Heart left ventricle (tissue), 13 donors: Measurements from ENCODE around the gene ZCCHC7.

Experiments used
- CTCF ChIP-seq, 12 donors: fragments of 200-600 bp; sonication (generic) in 4 of 12; IDR thresholded peaks; one replicate each; pipeline versions ENCODE4 v1.5.0 to v1.8.0; 2018 to 2022; ENCODE audit warnings: antibody characterized with exemption in 12 of 12, mild to moderate bottlenecking in 5 of 12
- POLR2A ChIP-seq, 2 donors: fragments of 450-650 bp; IDR thresholded peaks; one replicate each; pipeline ENCODE4 v1.6.1; 2017; ENCODE audit warnings: antibody characterized with exemption in 2 of 2, mild to moderate bottlenecking in 2 of 2, moderate library complexity in 2 of 2
- donor health status: ischemic (EF 13 %, LVEDD 7.1; RV severe dilation, severe dysfunction).
- donor health status: DM: no; HTN: yes; CAD: no.
- donor health status: DM: no; HTN: no; CAD: no.
- donor health status: ischemic (EF 25% LVEDD 6.9; RV normal size, moderate dysfunction).
- donor health status: ischemic (EF 25% LVEDD 5.7; RV mildly dilated, moderate dysfunction).
- donor health status: ischemic (EF 35%, LVEDD 5.7; RV mildly dilated, moderate dysfunction).
- donor health status: nonischemic (EF 11% LVEDD 7.7; RV severe dilation, severe dysfunction).
- donor health status: DM: yes; HTN: yes; CAD: no.
- donor health status: PGD.
- donor health status: ischemic (EF 29% LVEDD 5.4; RV normal size, mild dysfunction).
- donor health status: nonischemic (EF 23%, LVEDD 6.1; RV moderate dilation, normal function).

GRCh38 chr9:37293664-37294524, 173.5 kb downstream of the ZCCHC7 start:
- no peak for TF ChIP-seq POLR2A (IDR thresholded peaks at IDR 0.05)
- TF ChIP-seq CTCF (IDR thresholded peaks at IDR 0.05): no peak
